HFF-Myc (cell line): Measurements from ENCODE around the gene MFAP4.
A peak's percentile ranks its signal among the peaks of the same experiment; 100 is the strongest.

Source experiments
- DNase-seq: peaks from one replicate; pipeline ENCODE4 v3.0.0-alpha.2; 2011; ENCODE audit warnings: low read depth; ENCODE audit errors: extremely low read depth
- H3K4me3 ChIP-seq: replicated peaks from 2 replicates; pipeline ENCODE4 v1.5.1; 2011; ENCODE audit warnings: low read depth, mild to moderate bottlenecking, control low read depth, low read length
- CTCF ChIP-seq: IDR thresholded peaks from 2 replicates; pipeline ENCODE4 v1.5.1; 2012; ENCODE audit warnings: mild to moderate bottlenecking, low read depth, low read length, control low read depth; ENCODE audit errors: missing control alignments

The MFAP4 gene

GRCh38 chr17:19348806-19349205 is 38.2 kb downstream of the MFAP4 start:
- no peak for TF ChIP-seq CTCF
- H3K4me3 ChIP-seq, result no peak overlapping the region
- no peak for DNase-seq

DNA sequence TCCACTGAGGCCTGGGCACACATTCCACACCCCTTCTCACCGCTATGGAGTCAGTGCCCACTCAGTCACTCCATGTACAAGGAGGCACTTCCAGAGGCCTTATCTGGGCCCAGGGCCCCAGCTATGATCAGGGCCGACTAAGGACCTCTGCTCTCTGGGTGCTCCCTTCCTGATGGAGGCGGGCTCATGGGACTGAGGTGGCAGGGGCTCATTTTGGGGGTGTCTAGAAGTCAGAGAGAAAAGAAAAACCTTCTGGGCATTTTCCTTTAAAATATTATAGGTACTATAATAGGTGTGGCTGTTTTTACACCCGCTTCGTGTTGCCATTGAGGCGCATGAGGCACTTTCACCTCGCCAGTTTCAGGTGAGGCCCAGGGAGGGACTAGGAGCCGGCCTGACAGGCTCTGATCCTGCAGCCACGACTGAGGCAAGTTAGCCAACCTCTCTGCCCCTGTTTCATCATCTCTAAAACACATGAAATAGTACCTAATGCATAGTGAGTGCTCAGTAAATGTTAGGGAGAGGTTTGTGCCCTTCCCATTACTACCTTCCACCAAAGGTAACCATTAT is 38.8 kb downstream of the MFAP4 start:
- DNase-seq, result no peak
- no peak for TF ChIP-seq CTCF
- H3K4me3 ChIP-seq, result no peak overlapping the region

DNA sequence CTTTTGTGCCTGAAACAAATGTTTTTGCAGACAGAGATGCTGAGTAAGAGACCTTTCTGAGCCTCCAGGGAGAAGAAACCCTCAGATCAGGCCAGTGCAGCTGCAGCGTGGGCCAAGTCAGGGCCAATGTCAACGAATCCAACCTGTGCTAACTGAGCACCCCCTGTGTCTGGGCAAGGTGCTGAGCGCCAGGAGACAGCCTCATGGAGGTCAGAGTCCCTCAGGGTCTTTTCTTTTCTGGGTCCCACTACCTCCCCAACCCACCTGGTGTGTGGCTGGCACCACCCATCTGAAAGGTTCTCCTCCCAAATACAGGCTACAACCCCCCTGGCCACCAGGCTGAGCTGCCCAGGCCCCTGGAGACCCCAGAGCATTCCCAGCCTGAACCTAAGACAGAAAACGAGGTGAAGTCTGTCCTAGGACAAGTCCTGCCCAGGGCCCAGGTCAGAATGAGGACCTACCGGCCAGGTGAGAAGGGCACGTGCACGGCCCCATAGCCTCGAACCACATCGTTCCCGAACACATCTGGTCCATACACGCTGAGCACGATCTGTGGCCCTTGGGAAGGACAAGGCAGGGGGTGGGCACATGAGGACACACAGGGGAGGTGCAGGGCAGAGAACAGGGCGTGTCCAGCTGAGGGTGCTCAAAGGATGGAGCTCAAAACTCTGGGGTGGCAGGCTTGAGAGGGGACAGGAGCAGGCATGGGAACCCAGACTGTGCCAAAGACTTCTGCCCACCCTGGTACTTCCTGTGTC is 39.5 kb downstream of the MFAP4 start:
- no peak for DNase-seq
- H3K4me3 ChIP-seq, result no peak overlapping the region
- no peak for TF ChIP-seq CTCF

DNA sequence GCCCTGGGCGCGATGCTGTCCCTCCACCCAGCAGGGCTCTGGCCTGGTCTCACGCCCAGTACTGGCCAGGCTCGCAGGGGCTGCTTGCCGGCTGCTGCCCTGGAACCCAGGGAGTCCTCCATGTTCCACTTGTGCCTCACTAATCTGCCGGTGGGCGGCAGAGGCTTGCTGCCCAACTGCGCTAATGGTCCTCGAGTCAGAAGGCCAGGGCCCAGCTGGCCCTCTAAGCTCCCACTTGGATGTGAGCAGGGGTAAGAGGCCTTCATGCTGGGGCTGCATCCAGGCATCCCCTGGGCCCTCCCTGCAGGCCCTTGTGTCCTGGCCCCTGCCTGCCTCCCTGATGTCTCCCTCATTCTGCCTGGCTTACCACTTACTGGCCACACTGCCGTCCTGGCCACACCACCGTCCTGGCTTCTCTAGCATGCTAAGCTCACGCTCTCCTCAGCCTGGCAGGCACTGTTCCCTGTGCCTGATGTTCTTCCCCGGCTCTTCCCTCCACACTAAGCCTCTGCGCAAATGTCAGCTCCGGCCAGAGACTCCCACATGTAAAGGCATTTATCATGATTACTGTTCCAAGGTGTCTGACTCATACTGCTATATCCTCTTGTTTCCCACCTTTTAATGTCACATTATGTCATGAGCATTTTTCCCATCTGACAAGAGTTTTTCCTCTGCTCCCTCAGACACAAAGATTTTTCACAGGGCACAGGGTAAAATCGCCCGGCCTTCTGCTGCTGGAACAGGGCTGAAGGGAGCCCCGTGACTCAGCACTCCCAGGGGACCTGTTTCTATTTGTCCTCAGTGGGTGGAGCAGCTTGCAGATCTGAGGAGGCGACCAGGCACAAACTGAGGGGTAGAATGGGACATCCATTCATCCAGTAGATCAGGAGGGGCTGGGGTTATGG is 40.4 kb downstream of the MFAP4 start:
- TF ChIP-seq CTCF, result no peak
- DNase-seq, result peak; percentile 55
- no peak overlapping the region for H3K4me3 ChIP-seq

DNA sequence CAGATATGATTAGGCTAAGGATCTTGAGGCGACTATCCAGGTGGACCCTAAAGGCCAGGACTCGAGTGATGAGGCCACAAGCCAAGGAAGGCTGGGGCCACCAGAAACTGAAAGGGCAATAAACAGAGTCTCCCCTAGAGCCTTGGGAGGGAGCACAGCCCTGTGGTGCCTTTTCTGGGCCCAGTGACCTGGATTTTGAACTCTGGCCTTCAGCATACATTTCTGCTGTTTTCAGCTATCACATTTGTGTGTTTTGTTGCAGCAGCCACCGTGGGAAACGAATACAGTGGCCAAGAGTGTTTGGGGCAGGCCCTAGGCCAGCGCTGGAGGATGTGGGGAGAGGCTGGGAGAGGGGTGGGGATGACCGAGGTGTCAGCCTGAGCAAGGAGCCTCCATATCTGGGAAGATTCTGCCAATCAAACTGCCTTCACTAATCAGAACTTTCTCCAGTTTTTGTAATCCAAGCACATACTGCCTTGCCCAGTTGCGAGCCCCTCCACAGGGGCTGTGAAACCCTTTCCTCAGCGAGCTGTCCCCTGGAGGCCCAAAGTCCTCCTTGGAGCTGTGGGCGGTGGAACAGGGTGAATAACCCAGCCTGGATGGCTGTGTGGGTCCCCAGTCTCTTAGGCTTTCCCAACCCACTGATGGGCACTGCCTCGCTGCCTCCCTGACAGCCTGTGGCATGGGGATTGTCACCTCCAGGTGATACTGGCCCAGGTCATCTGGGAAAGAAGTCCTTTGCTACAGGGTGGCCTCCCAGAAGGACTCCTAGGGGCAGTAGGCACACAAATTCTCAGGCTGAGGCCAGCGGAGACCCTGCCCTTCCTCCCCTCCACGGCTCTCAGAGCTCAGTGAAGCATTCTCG is 41.3 kb downstream of the MFAP4 start:
- TF ChIP-seq CTCF, result no peak
- DNase-seq, result no peak
- no peak overlapping the region for H3K4me3 ChIP-seq

DNA sequence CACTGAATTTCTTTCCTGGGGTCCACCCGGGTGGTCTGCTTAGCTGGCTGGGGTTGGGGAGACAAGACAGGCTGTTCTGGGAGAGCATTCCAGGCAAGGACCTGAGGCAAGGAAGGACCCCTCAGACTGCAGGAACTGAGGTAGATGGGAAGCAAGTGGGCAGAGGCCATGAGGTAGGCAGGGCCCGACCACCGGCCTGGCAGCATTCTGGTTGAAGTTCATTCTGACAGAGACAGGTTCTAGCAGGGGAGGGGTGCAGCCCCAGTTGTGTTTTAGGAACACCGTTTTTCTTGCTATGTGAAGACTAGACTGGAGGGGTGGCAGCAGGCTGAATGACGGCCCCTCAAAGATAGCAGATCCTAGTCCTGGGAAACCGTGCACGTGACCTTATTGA is 41.9 kb downstream of the MFAP4 start:
- DNase-seq, result no peak
- TF ChIP-seq CTCF, result no peak
- H3K4me3 ChIP-seq, result no peak overlapping the region
